Hematopoietic multipotent progenitor cell treated with erythropoietin and hydrocortisone succinate and interleukin-3 and kit ligand, for 8 days (in vitro differentiated cells): ENCODE data around the gene GABRA6.
"Not testable (repeated sequence)": the region's sequence is repeated elsewhere in the genome, so short reads cannot be mapped to it uniquely, and the experiment has no call there.

Experiments used
- DNase-seq: peaks from one replicate; pipeline ENCODE4 v3.0.0-alpha.2; 2015

GABRA6 gene

GRCh38 chr5:161685461-161685860 lies at the start of gene GABRA6:
Gene GABRA6 (plus strand): TSS chr5:161685721. CDS start chr5:161685990, 269 bp downstream.
- no peak for DNase-seq

DNA sequence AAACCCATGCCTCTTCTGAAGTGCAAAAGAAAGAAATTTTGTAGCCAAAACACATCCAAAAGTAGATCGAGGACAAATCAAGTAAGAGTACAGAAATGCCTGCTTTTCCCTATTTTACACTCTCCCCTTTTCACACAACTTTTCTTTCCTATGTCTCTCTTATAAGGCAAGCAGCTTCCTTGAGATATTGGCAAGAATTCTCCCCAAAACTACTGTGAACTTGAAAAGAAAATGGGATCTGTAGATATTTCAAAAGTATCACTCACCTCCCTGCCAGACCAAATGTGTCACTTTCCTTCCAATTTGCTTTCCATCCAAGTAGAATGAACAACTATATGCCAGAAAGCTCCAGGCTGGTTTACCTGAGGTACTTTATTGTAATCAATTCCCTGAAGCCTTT lies 47.9 kb upstream of the GABRA6 start:
- DNase-seq = no peak

- no peak for DNase-seq
Observed at GRCh38 chr5:161641444-161641843, 44.1 kb upstream of the GABRA6 start.

DNA sequence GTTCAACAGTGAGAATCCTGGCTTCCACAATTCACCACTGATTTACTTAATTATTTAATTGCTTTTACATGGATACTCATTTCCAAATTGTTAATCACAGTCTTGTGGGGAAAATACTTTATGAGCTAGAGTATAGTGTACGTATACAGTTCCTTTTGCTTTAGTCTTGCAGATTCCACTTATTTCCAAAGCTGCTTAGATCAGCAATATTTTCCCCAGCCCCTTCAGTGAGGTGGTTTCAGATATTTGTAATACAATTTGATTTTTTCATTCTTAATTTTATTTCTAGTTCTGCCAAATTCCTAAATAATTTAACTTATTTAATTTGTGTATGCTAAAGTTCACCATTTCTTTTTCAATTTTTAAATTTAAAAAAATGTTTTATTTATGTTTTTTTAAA lies 40.3 kb upstream of the GABRA6 start:
- DNase-seq = no peak

DNA sequence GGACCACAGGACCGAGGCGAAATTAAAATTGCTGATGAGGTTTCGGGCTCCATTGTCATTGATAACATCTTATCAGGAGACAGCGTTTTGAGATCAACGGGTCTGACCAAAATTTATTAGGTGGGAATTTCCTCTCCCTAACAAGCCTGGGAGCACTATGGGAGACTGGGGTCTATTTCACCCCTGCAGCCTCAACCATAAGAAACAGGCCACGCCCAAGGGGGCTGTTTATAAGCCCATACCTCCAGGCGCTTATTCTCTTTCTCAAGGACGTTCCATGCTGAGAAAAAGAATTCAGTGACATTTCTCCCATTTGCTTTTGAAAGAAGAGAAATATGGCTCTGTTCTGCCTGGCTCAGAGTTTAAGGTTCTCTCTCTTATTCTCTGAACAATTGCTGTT lies 33.6 kb upstream of the GABRA6 start:
- DNase-seq = not testable (repeated sequence)

GRCh38 chr5:161660806-161661205 lies 24.7 kb upstream of the GABRA6 start:
- no peak for DNase-seq

GRCh38 chr5:161663431-161663830 lies 22.1 kb upstream of the GABRA6 start:
- no peak for DNase-seq

- DNase-seq = peak; percentile 6
Observed at GRCh38 chr5:161676103-161676502, 9.4 kb upstream of the GABRA6 start.

DNA sequence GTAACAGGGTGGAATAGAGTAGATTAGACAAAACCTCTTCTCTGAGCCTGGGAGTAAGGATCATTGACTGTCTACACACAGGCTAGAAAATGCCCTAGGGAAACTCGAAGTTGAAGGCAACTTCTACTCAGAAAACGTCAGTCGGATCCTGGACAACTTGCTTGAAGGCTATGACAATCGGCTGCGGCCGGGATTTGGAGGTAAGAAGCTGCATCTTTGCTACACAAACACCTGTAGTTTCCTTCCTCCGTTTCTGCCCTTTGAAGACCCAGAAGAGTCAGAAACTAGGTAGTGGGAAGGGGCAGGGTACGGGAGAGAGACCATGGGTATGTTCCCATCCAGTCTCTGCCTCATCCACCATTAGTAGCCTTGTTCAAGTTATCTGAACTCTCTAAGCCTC lies 628 bp downstream of the GABRA6 start:
- DNase-seq = no peak

DNA sequence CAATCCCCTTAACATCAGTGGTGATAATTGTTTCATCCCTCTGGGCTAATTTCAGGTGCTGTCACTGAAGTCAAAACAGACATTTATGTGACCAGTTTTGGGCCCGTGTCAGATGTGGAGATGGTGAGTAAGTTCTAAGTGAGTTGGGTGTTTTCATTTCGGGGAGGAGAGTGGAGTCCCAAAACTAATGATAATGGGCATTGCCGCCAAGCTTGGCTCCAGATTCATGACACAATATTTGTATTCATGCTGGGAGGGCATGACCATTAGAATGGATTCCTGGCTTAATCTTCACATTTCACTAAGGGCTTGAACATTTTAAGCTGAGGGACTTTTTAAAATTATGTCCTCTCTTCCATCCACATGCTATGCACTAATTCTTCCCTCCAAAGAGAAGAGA lies 1.4 kb downstream of the GABRA6 start:
- DNase-seq = no peak

- no peak for DNase-seq
Observed at GRCh38 chr5:161687316-161687715, 1.8 kb downstream of the GABRA6 start.

- no peak for DNase-seq
Observed at GRCh38 chr5:161691911-161692310, 6.4 kb downstream of the GABRA6 start.

DNA sequence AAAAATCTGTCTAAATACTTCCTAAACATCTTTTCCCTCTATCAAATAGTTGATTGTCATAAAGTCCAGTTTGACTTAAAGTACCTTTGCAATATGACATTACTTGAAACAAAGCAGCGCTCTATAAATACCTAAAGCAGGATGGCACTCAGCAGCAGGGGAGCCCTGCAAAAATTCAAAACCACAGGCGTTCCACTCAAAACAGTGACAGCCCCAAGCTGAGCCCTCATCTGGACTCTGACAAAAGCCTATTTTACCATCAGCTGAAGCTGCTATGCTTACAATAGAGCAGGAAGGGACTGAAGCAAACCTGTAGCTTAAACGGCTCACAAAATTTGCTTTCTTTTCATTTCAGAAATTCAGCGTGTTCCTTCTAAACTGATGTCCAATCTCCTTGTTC lies 11.5 kb downstream of the GABRA6 start:
- DNase-seq = no peak

GRCh38 chr5:161700065-161700464 lies 14.5 kb downstream of the GABRA6 start:
- no peak for DNase-seq

- DNase-seq = no peak
Observed at GRCh38 chr5:161703528-161703927, 18.0 kb downstream of the GABRA6 start.

- DNase-seq = no peak
Observed at GRCh38 chr5:161707382-161707781, 21.9 kb downstream of the GABRA6 start.

DNA sequence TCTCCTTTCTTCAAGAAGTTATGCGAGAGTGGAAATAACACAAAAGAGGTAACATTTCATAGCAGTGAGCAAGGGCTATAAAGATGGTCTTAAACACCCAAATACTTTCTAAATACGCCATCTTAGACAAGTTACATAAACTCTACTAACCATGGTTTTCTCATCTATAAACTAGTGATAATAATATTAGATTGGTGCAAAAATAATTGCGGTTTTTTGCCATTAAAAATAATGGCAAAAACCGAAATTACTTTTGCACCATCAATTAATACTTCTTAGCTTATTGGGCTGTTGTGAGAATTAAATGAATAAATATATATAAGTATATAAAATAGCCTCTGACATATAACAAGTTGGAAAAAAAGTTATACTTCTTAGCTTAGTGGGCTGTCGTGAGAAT lies 23.7 kb downstream of the GABRA6 start:
- DNase-seq = no peak

- DNase-seq = no peak
Observed at GRCh38 chr5:161713042-161713441, 27.5 kb downstream of the GABRA6 start.

DNA sequence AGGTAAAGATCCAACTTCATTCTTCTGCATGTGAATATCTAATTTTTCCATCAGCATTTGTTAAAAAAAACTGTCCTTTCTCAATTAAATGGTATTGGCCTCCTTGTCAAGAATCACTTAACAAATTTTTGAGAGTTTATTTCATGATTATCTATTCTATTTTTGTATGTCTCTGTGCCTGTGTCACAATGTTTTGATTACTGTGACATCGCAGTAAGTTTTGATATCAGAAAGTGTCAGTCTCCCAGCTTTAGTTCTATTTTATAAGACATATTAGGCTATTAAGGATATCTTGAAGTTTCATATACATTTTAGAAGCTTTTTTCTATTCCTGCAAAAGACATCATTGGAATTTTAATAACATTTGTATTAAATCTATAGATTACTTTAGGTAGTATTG lies 33.6 kb downstream of the GABRA6 start:
- no peak for DNase-seq

DNA sequence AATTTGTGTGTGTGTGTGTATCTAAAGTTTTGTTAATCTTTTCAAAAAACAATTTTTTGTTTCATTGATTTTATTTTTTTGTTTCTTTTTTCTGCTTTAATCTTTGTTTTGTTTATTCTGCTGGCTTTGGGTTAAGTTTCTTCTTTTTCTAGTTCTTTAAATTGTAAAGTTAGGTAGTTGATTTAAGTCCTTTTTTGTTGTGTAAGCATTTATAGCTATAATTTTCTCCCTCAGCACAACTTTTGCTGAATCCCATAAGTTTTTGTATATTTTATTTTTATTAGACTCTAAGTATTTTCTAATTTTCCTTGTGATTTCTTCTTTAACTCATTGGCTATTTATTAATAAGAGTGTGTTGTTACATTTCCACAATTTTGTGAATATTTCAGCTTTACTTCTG lies 34.9 kb downstream of the GABRA6 start:
- DNase-seq = no peak

DNA sequence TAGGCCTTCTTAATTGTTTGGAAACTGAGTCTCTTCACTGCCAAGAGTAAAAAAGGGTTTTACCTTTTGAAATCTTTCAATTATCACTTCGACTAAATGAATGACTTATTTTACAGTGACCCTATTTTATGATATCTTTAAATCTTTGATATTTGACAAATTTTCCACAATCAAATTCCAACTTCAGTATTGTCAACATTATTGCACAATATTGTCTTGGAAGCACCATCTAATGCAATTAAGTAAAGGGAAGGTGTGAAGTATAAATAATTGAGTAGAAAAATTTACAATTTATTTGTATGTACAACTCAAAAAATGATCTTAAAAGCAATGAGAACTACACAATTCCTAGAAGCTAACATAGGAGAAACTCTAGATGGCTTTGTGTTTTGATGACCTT lies 49.2 kb downstream of the GABRA6 start:
- no peak for DNase-seq

GRCh38 chr5:161740433-161740832 lies 54.9 kb downstream of the GABRA6 start:
- DNase-seq = no peak

GRCh38 chr5:161744276-161744675 lies 58.8 kb downstream of the GABRA6 start:
- DNase-seq = no peak

DNA sequence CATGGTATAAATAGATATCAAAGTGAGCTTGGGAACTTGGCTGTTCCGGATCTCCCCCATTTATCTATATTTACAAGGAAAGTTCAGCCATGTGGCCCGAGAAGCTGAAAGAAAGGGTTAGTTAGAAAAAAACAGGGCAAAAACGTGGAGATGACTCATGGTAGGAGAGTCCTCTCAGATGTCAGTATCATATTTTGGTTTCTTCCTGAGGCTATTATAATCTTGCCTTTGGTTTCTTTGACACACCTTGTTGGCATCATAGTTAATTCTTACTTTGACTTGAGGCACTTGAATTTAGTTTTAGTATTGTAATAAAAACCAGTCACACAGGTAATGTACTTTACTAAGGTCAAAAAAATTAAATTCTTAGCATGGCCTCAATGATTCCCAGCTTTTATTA lies 59.9 kb downstream of the GABRA6 start:
- DNase-seq = no peak

DNA sequence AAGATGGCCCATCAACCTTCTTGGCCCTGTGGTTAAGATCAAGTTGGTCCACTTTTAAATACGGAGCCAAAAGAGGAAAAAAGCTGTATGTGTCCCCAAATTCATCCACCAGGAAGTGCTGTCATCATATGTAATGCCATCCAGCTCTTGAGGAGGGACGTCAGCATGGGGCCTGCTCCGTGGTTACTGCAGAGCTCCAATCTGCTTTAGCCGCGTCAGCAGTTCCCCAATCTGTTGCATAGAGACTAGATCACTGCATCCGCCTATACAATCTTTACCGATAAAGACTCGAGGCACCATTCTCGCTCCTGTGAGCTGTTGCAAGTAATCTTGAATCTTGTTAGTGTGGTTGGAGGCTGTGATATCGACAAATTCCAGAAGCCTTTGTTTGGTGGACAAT lies 65.7 kb downstream of the GABRA6 start:
- DNase-seq = no peak
